GM23338 (cell line): ENCODE measurements around the gene TMEM61. TPM values are rescaled to one million over a fixed set of nuclear protein-coding genes. Genes with fewer than 3 reads are reported as not detected.

Source experiments
- ATAC-seq: fragments of 200-7000 bp; cut with Tn5 transposase; 3 replicates; pipeline ENCODE4 v1.9.1; 2020
- DNase-seq: peaks from one replicate; pipeline ENCODE4 v3.0.0-alpha.2; 2015; ENCODE audit warnings: low spot score
- H2AFZ ChIP-seq: fragments of 200-600 bp; sonication (generic); 2 replicates; pipeline ENCODE4 v1.8.0; 2016; ENCODE audit warnings: antibody characterized with exemption, mild to moderate bottlenecking, moderate library complexity
- H3F3A ChIP-seq: fragments of 200-600 bp; sonication (generic); replicated peaks from 2 replicates; pipeline ENCODE4 v1.8.0; 2017; ENCODE audit warnings: antibody characterized with exemption, mixed run types, low read depth
- H3K27ac ChIP-seq: fragments of 200-600 bp; sonication (generic); 2 replicates; pipeline ENCODE4 v1.6.1; 2016; ENCODE audit warnings: low read depth
- H3K27me3 ChIP-seq: fragments of 200-600 bp; sonication (generic); 2 replicates; pipeline ENCODE4 v1.8.0; 2016; ENCODE audit warnings: mild to moderate bottlenecking, mixed run types, moderate library complexity; ENCODE audit not compliant: insufficient read depth
- H3K36me3 ChIP-seq: fragments of 200-600 bp; sonication (generic); 2 replicates; pipeline ENCODE4 v1.8.0; 2016; ENCODE audit warnings: mild to moderate bottlenecking; ENCODE audit not compliant: insufficient read depth
- H3K4me1 ChIP-seq: fragments of 200-600 bp; sonication (generic); 2 replicates; pipeline ENCODE4 v1.8.0; 2016; ENCODE audit warnings: mild to moderate bottlenecking, moderate library complexity; ENCODE audit not compliant: insufficient read depth
- H3K4me2 ChIP-seq: fragments of 200-600 bp; sonication (generic); 2 replicates; pipeline ENCODE4 v1.7.1; 2017; ENCODE audit warnings: mixed run types
- H3K4me3 ChIP-seq: fragments of 200-600 bp; sonication (generic); 2 replicates; pipeline ENCODE4 v1.6.1; 2016; ENCODE audit warnings: mixed run types
- H3K79me2 ChIP-seq: fragments of 200-600 bp; sonication (generic); replicated peaks from 2 replicates; pipeline ENCODE4 v1.8.0; 2017; ENCODE audit warnings: mild to moderate bottlenecking; ENCODE audit not compliant: insufficient read depth
- H3K9me2 ChIP-seq: fragments of 200-600 bp; sonication (generic); 2 replicates; pipeline ENCODE4 v1.8.0; 2017; ENCODE audit not compliant: insufficient read depth
- H4K20me1 ChIP-seq: fragments of 200-600 bp; sonication (generic); replicated peaks from 2 replicates; pipeline ENCODE4 v1.8.0; 2017; ENCODE audit warnings: mild to moderate bottlenecking; ENCODE audit not compliant: insufficient read depth
- H3K27ac Mint-ChIP-seq: 2 replicates; pipeline ENCODE4 v1.8.0; 2020; ENCODE audit warnings: inconsistent platforms, mild to moderate bottlenecking, moderate library complexity, mixed read lengths
- H3K27me3 Mint-ChIP-seq: 3 replicates; pipeline ENCODE4 v1.8.0; 2022; ENCODE audit warnings: low read depth, mild to moderate bottlenecking, moderate library complexity, mixed read lengths, inconsistent platforms; ENCODE audit not compliant: insufficient read depth, poor library complexity
- H3K36me3 Mint-ChIP-seq: 3 replicates; pipeline ENCODE4 v1.8.0; 2021; ENCODE audit warnings: low read depth, mild to moderate bottlenecking, inconsistent platforms, moderate library complexity, mixed read lengths
- H3K4me1 Mint-ChIP-seq: 3 replicates; pipeline ENCODE4 v1.8.0; 2020; ENCODE audit warnings: mild to moderate bottlenecking, inconsistent platforms, mixed read lengths
- H3K4me3 Mint-ChIP-seq: 3 replicates; pipeline ENCODE4 v1.8.0; 2021; ENCODE audit warnings: moderate library complexity, mild to moderate bottlenecking, inconsistent platforms, mixed read lengths
- H3K9me3 Mint-ChIP-seq: 3 replicates; pipeline ENCODE4 v1.8.0; 2020; ENCODE audit warnings: moderate library complexity, mild to moderate bottlenecking, inconsistent platforms, mixed read lengths
- EZH2phosphoT487 ChIP-seq: fragments of 200-600 bp; sonication (generic); IDR thresholded peaks from one replicate; pipeline ENCODE4 v1.8.1; 2018; ENCODE audit warnings: antibody characterized with exemption; ENCODE audit not compliant: unreplicated experiment
- JUNB ChIP-seq: IDR thresholded peaks from one replicate; pipeline ENCODE4 v1.6.1; 2016; ENCODE audit warnings: antibody characterized with exemption; ENCODE audit not compliant: unreplicated experiment
- NANOG ChIP-seq: IDR thresholded peaks from 2 replicates; pipeline ENCODE4 v1.6.1; 2016; ENCODE audit warnings: antibody characterized with exemption, borderline replicate concordance
- ZNF114 ChIP-seq: fragments of 250-450 bp; sonication (Bioruptor Pico); IDR thresholded peaks from 2 replicates; pipeline ENCODE4 v1.5.0; 2020; ENCODE audit warnings: mild to moderate bottlenecking, moderate library complexity
- ZNF462 ChIP-seq: fragments of 250-450 bp; sonication (Bioruptor Pico); IDR thresholded peaks from 2 replicates; pipeline ENCODE4 v1.5.0; 2020; ENCODE audit warnings: mild to moderate bottlenecking, moderate library complexity
- polyA plus RNA-seq: library from polyadenylated mRNA; unstranded; fragments of >200 nt; fragmentation: Nextera tagmentation; extraction: Ambion mirVana; gene quantifications from 2 replicates; pipeline ENCODE4 v1.2.1, GENCODE V29; 2016
- total RNA-seq: library from RNA; depleted of rRNA; stranded (reverse); fragments of >200 nt; shearing (Covaris generic); gene quantifications from 2 replicates; pipeline ENCODE4 v1.2.3, GENCODE V29; 2014
- TF ChIP-seq, protein P1 (sequence below): IDR thresholded peaks from 2 replicates; pipeline ENCODE4 v1.6.1; 2016; ENCODE audit warnings: antibody characterized with exemption
- TF ChIP-seq, protein P2 (sequence below), 2 experiments: fragments of 200-600 bp in 1 of 2; sonication (generic) in 1 of 2; conservative IDR thresholded peaks; 2 replicates each; pipeline versions ENCODE4 v1.5.1 to v1.6.1; 2016 to 2017; ENCODE audit warnings: antibody characterized with exemption in 2 of 2, low read depth in 2 of 2, mild to moderate bottlenecking in 2 of 2, moderate library complexity in 1 of 2

TMEM61 gene
- total and polyA plus RNA-seq, 2 experiments from 2014 or later = 2.0 to 3.6 TPM

GRCh38 chr1:54973205-54973921, 7.1 kb upstream of the TMEM61 start:
- no peaks in the 10 kb centered on the region for H3K9me3 Mint-ChIP-seq

GRCh38 chr1:54975356-54976108, 4.9 kb upstream of the TMEM61 start:
- Mint-ChIP-seq H3K9me3 (no peaks in the 10 kb centered on the region), H3K36me3 (no peaks in the 10 kb centered on the region), H3K27me3 (peaks cover 13% of the 10 kb centered on the region), H3K4me3 (no peak overlapping the region), H3K4me1 (peaks cover 27% of the 10 kb centered on the region), H3K27ac (no peak overlapping the region)
- H3K9me2 ChIP-seq = no peaks in the 10 kb centered on the region
- no peak overlapping the region for H2AFZ ChIP-seq
- no peaks in the 10 kb centered on the region for H3K36me3 ChIP-seq
- ATAC-seq = no peak
- H3K27ac ChIP-seq = no peak overlapping the region
- DNase-seq = no peak
- H3K4me3 ChIP-seq = no peak overlapping the region
- peaks cover 24% of the 10 kb centered on the region for H3K4me1 ChIP-seq
- H3K4me2 ChIP-seq = no peak overlapping the region
- no peaks in the 10 kb centered on the region for H4K20me1 ChIP-seq
- H3F3A ChIP-seq = no peaks in the 10 kb centered on the region
- peaks cover 19% of the 10 kb centered on the region for H3K27me3 ChIP-seq
- no peaks in the 10 kb centered on the region for H3K79me2 ChIP-seq
- no peak for TF ChIP-seq ZNF462
- TF ChIP-seq, protein P1, sequence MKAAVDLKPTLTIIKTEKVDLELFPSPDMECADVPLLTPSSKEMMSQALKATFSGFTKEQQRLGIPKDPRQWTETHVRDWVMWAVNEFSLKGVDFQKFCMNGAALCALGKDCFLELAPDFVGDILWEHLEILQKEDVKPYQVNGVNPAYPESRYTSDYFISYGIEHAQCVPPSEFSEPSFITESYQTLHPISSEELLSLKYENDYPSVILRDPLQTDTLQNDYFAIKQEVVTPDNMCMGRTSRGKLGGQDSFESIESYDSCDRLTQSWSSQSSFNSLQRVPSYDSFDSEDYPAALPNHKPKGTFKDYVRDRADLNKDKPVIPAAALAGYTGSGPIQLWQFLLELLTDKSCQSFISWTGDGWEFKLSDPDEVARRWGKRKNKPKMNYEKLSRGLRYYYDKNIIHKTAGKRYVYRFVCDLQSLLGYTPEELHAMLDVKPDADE = no peak
- TF ChIP-seq EZH2phosphoT487 = no peak
- no peak for TF ChIP-seq NANOG
- TF ChIP-seq, protein P2, sequence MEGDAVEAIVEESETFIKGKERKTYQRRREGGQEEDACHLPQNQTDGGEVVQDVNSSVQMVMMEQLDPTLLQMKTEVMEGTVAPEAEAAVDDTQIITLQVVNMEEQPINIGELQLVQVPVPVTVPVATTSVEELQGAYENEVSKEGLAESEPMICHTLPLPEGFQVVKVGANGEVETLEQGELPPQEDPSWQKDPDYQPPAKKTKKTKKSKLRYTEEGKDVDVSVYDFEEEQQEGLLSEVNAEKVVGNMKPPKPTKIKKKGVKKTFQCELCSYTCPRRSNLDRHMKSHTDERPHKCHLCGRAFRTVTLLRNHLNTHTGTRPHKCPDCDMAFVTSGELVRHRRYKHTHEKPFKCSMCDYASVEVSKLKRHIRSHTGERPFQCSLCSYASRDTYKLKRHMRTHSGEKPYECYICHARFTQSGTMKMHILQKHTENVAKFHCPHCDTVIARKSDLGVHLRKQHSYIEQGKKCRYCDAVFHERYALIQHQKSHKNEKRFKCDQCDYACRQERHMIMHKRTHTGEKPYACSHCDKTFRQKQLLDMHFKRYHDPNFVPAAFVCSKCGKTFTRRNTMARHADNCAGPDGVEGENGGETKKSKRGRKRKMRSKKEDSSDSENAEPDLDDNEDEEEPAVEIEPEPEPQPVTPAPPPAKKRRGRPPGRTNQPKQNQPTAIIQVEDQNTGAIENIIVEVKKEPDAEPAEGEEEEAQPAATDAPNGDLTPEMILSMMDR (conservative IDR thresholded peaks at IDR 0.05; ENCODE audit: low read depth in 2 of 2) = no peak

More at GRCh38 chr1:54973205-54973921, 7.1 kb upstream of the TMEM61 start:
- H2AFZ ChIP-seq = peak overlapping the region; percentile 91; the same call in 1 of the 2 replicates
- TF ChIP-seq ZNF114 (CRISPR knock-in tag) = no peak
- TF ChIP-seq JUNB = no peak
- TF ChIP-seq, protein P2 (conservative IDR thresholded peaks at IDR 0.05; ENCODE audit: low read depth in 2 of 2) = peak; percentile 48 to 72
- no peaks in the 10 kb centered on the region for H3K79me2 ChIP-seq
- H3K36me3 Mint-ChIP-seq = no peaks in the 10 kb centered on the region
- H4K20me1 ChIP-seq = no peaks in the 10 kb centered on the region
- H3K4me3 Mint-ChIP-seq = no peak overlapping the region
- H3K27me3 ChIP-seq = no peaks in the 10 kb centered on the region
- H3K36me3 ChIP-seq = no peaks in the 10 kb centered on the region
- no peaks in the 10 kb centered on the region for H3F3A ChIP-seq
- ATAC-seq (peak; percentile 87), DNase-seq (peak; percentile 70)
- peaks cover 19% of the 10 kb centered on the region for H3K4me1 ChIP-seq
- 0 out of 2 replicates have a peak overlapping the region, but pooled peaks have one; percentile 24 for H3K27ac Mint-ChIP-seq
- H3K4me2 ChIP-seq = no peak overlapping the region
- peaks cover 5% of the 10 kb centered on the region for H3K27me3 Mint-ChIP-seq
- peaks cover 21% of the 10 kb centered on the region for H3K4me1 Mint-ChIP-seq
- H3K9me2 ChIP-seq = no peaks in the 10 kb centered on the region
- H3K4me3 ChIP-seq = 0 out of 2 replicates have a peak overlapping the region, but pooled peaks have one; percentile 21
- H3K27ac ChIP-seq = no peak overlapping the region
